Mucosa of rectum (tissue), 2 donors: Measurements from ENCODE around the gene AR.

Source experiments
- H3K27ac ChIP-seq, 2 donors: one replicate each; pipeline ENCODE4 v1.7.0; 2013; ENCODE audit warnings: inconsistent platforms in 2 of 2, low read depth in 2 of 2, low read length in 2 of 2
- H3K27me3 ChIP-seq, 2 donors: one replicate each; pipeline ENCODE4 v1.7.0; 2013; ENCODE audit warnings: low read length in 2 of 2; ENCODE audit not compliant: control insufficient read depth in 2 of 2, insufficient read depth in 2 of 2
- H3K36me3 ChIP-seq, 2 donors: one replicate each; pipeline ENCODE4 v1.7.0; 2013; ENCODE audit warnings: low read length in 2 of 2; ENCODE audit not compliant: control insufficient read depth in 2 of 2, insufficient read depth in 2 of 2
- H3K4me1 ChIP-seq, 2 donors: one replicate each; pipeline ENCODE4 v1.7.0; 2013; ENCODE audit warnings: low read length in 2 of 2, mild to moderate bottlenecking in 1 of 2; ENCODE audit not compliant: control insufficient read depth in 2 of 2, insufficient read depth in 2 of 2
- H3K4me3 ChIP-seq, 2 donors: one replicate each; pipeline ENCODE4 v1.7.0; 2013; ENCODE audit warnings: low read length in 2 of 2
- H3K9ac ChIP-seq, 2 donors: one replicate each; pipeline ENCODE4 v1.7.0; 2013; ENCODE audit warnings: low read length in 2 of 2, low read depth in 1 of 2, mild to moderate bottlenecking in 1 of 2
- H3K9me3 ChIP-seq, 2 donors: one replicate each; pipeline ENCODE4 v1.7.0; 2013; ENCODE audit warnings: low read length in 2 of 2; ENCODE audit not compliant: control insufficient read depth in 2 of 2
- donor health status: healthy.
- donor health status: Normal muscosa, but diverticular disease.

AR gene

GRCh38 chrX:67749536-67749935 is 205.7 kb downstream of the AR start:
- no peak overlapping the region for H3K9ac ChIP-seq
- H3K27me3 ChIP-seq = no peaks in the 10 kb centered on the region
- no peaks in the 10 kb centered on the region for H3K4me1 ChIP-seq
- H3K4me3 ChIP-seq = no peak overlapping the region
- no peaks in the 10 kb centered on the region for H3K36me3 ChIP-seq
- no peaks in the 10 kb centered on the region for H3K9me3 ChIP-seq
- H3K27ac ChIP-seq = no peak overlapping the region

DNA sequence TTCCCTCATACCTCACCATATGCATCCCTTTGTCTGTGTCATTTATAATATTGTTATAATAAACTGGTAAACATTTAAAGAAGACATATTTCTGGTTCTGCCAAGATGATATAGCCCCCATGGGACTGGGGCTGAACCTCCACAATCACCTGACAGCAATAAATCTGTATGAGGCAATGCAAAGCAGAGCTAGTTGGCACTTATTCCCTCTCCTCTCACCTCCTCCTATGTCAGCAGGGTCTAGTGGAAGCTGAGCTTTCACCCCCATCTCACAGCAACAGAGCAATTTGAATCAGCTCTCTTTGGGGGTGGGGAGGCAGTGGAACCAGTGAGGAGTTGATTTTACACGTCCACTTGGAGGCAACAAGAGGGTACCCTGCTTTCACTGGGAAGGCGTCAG is 206.9 kb downstream of the AR start:
- H3K4me3 ChIP-seq = no peak overlapping the region
- H3K27ac ChIP-seq = no peak overlapping the region
- H3K4me1 ChIP-seq = no peaks in the 10 kb centered on the region
- H3K27me3 ChIP-seq = no peaks in the 10 kb centered on the region
- no peak overlapping the region for H3K9ac ChIP-seq
- H3K9me3 ChIP-seq = no peaks in the 10 kb centered on the region
- no peaks in the 10 kb centered on the region for H3K36me3 ChIP-seq

DNA sequence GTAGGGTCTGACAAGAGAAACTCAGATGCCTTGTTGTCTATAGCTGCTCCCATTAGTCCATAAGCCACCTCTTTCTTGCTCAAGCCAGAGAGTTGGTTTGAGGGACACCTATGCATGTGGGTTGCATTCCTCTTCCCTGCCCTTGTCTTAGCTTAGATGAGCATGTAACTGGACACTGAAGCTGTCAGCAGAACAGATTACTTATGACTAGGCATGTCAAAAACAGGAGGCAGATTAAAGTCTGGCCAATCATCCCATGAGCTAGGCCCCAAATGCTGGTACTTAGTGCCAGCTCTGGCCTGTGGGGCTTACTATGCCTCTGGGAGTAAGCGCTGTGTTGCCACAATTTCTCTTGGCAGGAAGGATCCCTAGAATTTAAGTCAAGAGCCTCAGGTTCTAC is 215.2 kb downstream of the AR start:
- H3K9ac ChIP-seq = no peak overlapping the region
- H3K4me1 ChIP-seq = no peaks in the 10 kb centered on the region
- no peak overlapping the region for H3K27ac ChIP-seq

GRCh38 chrX:67777148-67777547 is 233.3 kb downstream of the AR start:
- Histone ChIP-seq H3K4me1 (no peaks in the 10 kb centered on the region), H3K4me3 (no peak overlapping the region), H3K36me3 (no peaks in the 10 kb centered on the region), H3K27ac (no peak overlapping the region), H3K9ac (no peak overlapping the region), H3K27me3 (peaks cover 0 to 3% of the 10 kb centered on the region in 2 donors), H3K9me3 (no peaks in the 10 kb centered on the region)

More for the DNA sequence above, 215.2 kb downstream of the AR start:
- Histone ChIP-seq H3K9me3 (no peaks in the 10 kb centered on the region), H3K27me3 (peaks cover 0 to 3% of the 10 kb centered on the region in 2 donors), H3K36me3 (no peaks in the 10 kb centered on the region), H3K4me3 (no peak overlapping the region)

DNA sequence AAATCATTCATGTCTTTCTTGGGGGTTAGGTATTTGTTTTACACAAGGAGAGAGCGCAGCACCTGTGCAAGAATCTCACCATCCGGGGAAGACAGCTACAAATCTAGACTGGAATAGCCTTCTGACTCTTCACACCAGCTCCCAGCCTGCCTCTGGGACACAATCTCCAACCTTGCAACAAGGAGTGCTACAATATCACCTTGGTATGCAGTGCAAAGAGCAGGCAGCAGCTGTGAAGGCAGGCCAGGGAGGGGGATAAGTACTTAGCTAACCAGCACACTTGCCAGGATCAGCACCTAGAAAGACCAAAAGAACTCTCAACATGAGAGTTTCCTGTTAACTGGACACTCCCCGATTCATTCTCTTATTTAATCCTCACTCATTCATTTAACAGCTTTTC is 235.3 kb downstream of the AR start:
- Histone ChIP-seq H3K9me3 (no peaks in the 10 kb centered on the region), H3K9ac (no peak overlapping the region), H3K27me3 (peaks cover 0 to 3% of the 10 kb centered on the region in 2 donors), H3K4me1 (no peaks in the 10 kb centered on the region), H3K27ac (no peak overlapping the region), H3K36me3 (no peaks in the 10 kb centered on the region), H3K4me3 (no peak overlapping the region)
